Heart right ventricle (tissue), 16 donors: Measurements from ENCODE around the gene WNT7A. TPM values are rescaled to one million over a fixed set of nuclear protein-coding genes. Genes with fewer than 3 reads are reported as not detected.

Experiments used
- ATAC-seq, 8 donors: fragments of 200-7000 bp; cut with Tn5 transposase; one replicate each; pipeline ENCODE4 v1.9.1; 2020; ENCODE audit warnings: mild to moderate bottlenecking in 8 of 8, moderate library complexity in 8 of 8, moderate number of reproducible peaks in 1 of 8
- DNase-seq, 2 donors: peaks; one replicate each; pipeline ENCODE4 v3.0.0-alpha.2; 2020
- H3K27ac ChIP-seq, 10 donors: fragments of 200-600 bp; sonication (generic) in 2 of 10; one replicate each; pipeline versions ENCODE4 v1.5.0 to v1.8.0; 2020 to 2022; ENCODE audit warnings: mild to moderate bottlenecking in 3 of 10
- H3K27me3 ChIP-seq, 7 donors: fragments of 200-600 bp; one replicate each; pipeline ENCODE4 v1.8.0; 2021 to 2022; ENCODE audit warnings: mild to moderate bottlenecking in 2 of 7
- H3K36me3 ChIP-seq, 9 donors: fragments of 200-600 bp; sonication (generic) in 1 of 9; one replicate each; pipeline versions ENCODE4 v1.5.0 to v1.8.0; 2020 to 2022; ENCODE audit warnings: mild to moderate bottlenecking in 2 of 9
- H3K4me1 ChIP-seq, 9 donors: fragments of 200-600 bp; sonication (generic) in 1 of 9; one replicate each; pipeline versions ENCODE4 v1.5.0 to v1.8.0; 2020 to 2022; ENCODE audit warnings: mild to moderate bottlenecking in 4 of 9
- H3K4me3 ChIP-seq, 10 donors: fragments of 200-600 bp; sonication (generic) in 2 of 10; one replicate each; pipeline versions ENCODE4 v1.5.0 to v1.8.0; 2020 to 2022; ENCODE audit warnings: mild to moderate bottlenecking in 7 of 10, moderate library complexity in 2 of 10
- H3K9me3 ChIP-seq, 11 donors: fragments of 200-600 bp in 10 of 11; sonication (generic) in 2 of 11; one replicate each; pipeline versions ENCODE4 v1.5.0 to v1.8.0; 2013 to 2022; ENCODE audit warnings: mild to moderate bottlenecking in 2 of 11, control low read depth in 1 of 11, moderate library complexity in 1 of 11
- WGBS, 2 donors: extraction: QIAGEN DNeasy Blood & Tissue Kit; methylation state at CpG; one replicate each; pipeline ENCODE4 v1.1.7; 2013; ENCODE audit warnings: inconsistent platforms in 1 of 2; 5-methylcytosine and 5-hydroxymethylcytosine counted together
- intact Hi-C, 10 donors: fragments of 100-400 bp; cut with DNase I; formaldehyde crosslinking; loops; one replicate each; pipeline versions ENCODE4 v1.11.1 to v1.14.2; 2022
- polyA plus RNA-seq, 2 donors: library from polyadenylated mRNA; stranded (reverse); fragments of 200-250 nt; gene quantifications; one replicate each; pipeline ENCODE4 v1.2.3, GENCODE V29; 2013
- total RNA-seq, 10 donors: library from RNA; stranded (reverse); fragmentation: NEBNext Ultra II Directional in 3 of 10; extraction: Animal tissue kit (Norgen Biotek cat#: 25700) in 3 of 10; gene quantifications; one replicate each; pipeline versions ENCODE4 v1.2.1 to v1.2.4, GENCODE V29; 2021 to 2023
- TF ChIP-seq, protein P1 (sequence below), 9 donors: fragments of 200-600 bp; sonication (generic) in 2 of 9; IDR thresholded peaks; one replicate each; pipeline versions ENCODE4 v1.5.0 to v1.8.0; 2021 to 2022; ENCODE audit warnings: antibody characterized with exemption in 9 of 9, mild to moderate bottlenecking in 5 of 9, moderate library complexity in 1 of 9
- donor health status: Arrhythmogenic right ventricular cardiomyopathy.
- donor health status: ischemic (EF 13 %, LVEDD 7.1; RV severe dilation, severe dysfunction).
- donor health status: healthy with polysubstance abuse.
- donor health status: DM: no; HTN: yes; CAD: no.
- donor health status: DM: no; HTN: no; CAD: no.
- donor health status: ischemic (EF 25% LVEDD 6.9; RV normal size, moderate dysfunction).
- donor health status: ischemic (EF 25% LVEDD 5.7; RV mildly dilated, moderate dysfunction).
- donor health status: healthy.
- donor health status: DM: yes; HTN: yes; CAD: no.
- donor health status: Ischemic cardiomyopathy.
- donor health status: ischemic (EF 35%, LVEDD 5.7; RV mildly dilated, moderate dysfunction).
- donor health status: nonischemic (EF 11% LVEDD 7.7; RV severe dilation, severe dysfunction).
- donor health status: DM: yes; HTN: yes; CAD: no.
- donor health status: PGD.
- donor health status: ischemic (EF 29% LVEDD 5.4; RV normal size, mild dysfunction).
- donor health status: nonischemic (EF 23%, LVEDD 6.1; RV moderate dilation, normal function).

The WNT7A gene
- total and polyA plus RNA-seq, 12 donors = not detected

DNA sequence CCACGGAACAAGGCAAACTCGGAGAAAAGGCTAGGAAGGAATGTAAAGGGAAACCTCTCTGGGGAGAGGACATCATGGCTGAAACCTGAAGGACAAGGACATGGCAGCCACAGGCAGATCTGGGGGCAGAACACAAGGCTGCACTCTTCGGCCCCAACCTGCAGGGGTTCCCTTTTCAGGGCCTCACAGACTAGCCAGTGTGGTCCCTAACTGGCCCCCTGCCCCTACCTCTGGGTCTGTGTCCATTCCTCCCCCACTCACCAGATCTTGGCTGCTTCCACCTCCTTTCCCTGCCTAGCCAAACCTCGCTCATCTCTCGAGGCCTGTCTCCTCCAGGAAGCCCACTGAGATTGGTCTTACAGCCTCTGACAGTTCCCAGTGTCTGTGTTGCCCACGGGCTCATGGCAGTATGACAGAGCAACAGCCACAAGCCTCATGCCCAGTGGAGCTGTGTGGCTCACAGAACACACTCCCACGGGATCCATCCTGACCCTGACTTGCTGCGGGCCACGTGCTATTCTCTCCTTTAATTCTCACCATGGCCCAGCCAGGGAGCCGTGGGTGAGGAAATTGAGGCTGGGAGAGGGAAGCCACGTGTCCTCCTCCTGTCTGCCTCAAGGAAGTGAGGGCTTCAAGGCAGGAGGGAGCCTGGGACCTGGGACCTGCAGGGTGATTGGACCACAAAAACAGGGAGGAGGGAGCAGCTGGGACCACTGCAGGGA, 26.5 kb downstream of the WNT7A start:
- 66 to 72% methylated on average over 11 of the region's 11 CpGs for WGBS, 2 donors
- ATAC-seq (no peak), DNase-seq (no peak)
- no peak overlapping the region for H3K27ac ChIP-seq
- H3K9me3 ChIP-seq = no peaks in the 10 kb centered on the region
- TF ChIP-seq, protein P1, sequence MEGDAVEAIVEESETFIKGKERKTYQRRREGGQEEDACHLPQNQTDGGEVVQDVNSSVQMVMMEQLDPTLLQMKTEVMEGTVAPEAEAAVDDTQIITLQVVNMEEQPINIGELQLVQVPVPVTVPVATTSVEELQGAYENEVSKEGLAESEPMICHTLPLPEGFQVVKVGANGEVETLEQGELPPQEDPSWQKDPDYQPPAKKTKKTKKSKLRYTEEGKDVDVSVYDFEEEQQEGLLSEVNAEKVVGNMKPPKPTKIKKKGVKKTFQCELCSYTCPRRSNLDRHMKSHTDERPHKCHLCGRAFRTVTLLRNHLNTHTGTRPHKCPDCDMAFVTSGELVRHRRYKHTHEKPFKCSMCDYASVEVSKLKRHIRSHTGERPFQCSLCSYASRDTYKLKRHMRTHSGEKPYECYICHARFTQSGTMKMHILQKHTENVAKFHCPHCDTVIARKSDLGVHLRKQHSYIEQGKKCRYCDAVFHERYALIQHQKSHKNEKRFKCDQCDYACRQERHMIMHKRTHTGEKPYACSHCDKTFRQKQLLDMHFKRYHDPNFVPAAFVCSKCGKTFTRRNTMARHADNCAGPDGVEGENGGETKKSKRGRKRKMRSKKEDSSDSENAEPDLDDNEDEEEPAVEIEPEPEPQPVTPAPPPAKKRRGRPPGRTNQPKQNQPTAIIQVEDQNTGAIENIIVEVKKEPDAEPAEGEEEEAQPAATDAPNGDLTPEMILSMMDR (IDR thresholded peaks at IDR 0.05) = no peak
- H3K4me3 ChIP-seq = no peak overlapping the region
- peaks cover 0 to 67% (median 41%) of the 10 kb centered on the region in 7 donors for H3K27me3 ChIP-seq
- no peaks in the 10 kb centered on the region for H3K36me3 ChIP-seq
- no peaks in the 10 kb centered on the region for H3K4me1 ChIP-seq
- intact Hi-C loops = no loop called here

DNA sequence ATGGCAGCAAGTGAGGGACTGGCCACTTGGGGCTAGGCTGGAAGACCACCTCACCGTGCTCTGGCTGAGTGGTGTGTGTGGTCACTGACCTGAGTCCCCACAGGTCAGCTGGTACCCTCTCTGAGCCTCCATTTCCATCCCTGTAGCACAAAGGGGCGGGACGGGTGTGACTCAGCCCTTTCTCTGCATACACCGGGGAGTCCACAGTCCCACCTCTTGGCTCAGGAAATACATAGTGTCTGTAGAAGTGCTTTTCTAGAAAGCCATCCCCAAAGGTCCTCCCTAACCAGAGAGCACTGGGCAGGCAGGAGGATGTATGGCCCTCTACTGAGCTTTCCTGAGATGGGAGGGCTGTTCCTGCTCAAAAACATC, 27.2 kb downstream of the WNT7A start:
- intact Hi-C loops = no loop called here
- WGBS, 2 donors = 60 to 75% methylated on average over 4 of the region's 4 CpGs
- no peak for DNase-seq
- no peaks in the 10 kb centered on the region for H3K36me3 ChIP-seq
- H3K9me3 ChIP-seq = no peaks in the 10 kb centered on the region
- H3K4me1 ChIP-seq = no peaks in the 10 kb centered on the region
- peaks cover 0 to 60% (median 34%) of the 10 kb centered on the region in 7 donors for H3K27me3 ChIP-seq
- H3K4me3 ChIP-seq = no peak overlapping the region
- ATAC-seq = no peak
- no peak overlapping the region for H3K27ac ChIP-seq
- TF ChIP-seq, protein P1 (IDR thresholded peaks at IDR 0.05) = no peak

DNA sequence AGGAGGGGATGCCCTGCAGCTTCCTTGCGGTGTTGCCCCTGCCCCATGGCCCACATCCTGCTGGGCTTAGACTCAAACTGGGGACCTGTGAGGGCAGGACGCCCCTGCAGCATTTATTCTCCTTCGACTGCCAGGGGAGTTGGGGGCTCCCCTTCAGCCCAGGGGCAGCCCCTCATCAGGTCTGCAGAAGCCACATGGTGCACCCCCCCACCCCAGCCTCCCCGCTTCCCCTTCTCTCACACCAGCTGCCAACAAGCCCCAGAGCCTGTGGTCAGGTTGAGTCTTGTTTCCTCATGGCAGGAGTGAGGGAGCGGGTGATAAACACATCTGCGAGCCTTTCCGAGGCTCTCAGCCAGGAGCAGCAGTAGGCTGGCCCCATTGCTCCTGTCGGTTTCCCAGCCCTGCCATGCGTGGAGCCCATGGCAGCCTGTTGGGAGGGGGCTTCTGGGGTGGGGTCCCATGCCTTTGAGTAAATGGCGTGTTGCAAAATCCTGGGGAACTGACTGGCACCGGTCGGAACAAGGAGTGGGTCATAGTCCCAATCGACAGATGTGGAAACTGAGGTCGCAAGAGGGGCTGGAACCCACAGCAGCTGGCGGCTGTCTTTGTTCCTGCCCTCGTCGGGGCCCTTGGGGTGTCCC, 27.8 kb downstream of the WNT7A start:
- no peaks in the 10 kb centered on the region for H3K36me3 ChIP-seq
- intact Hi-C loops = no loop called here
- 78 to 84% methylated on average over 17 of the region's 17 CpGs for WGBS, 2 donors
- TF ChIP-seq, protein P1 (IDR thresholded peaks at IDR 0.05) = no peak
- H3K9me3 ChIP-seq = no peaks in the 10 kb centered on the region
- no peaks in the 10 kb centered on the region for H3K4me1 ChIP-seq
- DNase-seq (no peak), ATAC-seq (no peak)
- H3K27me3 ChIP-seq = peaks cover 0 to 59% (median 39%) of the 10 kb centered on the region in 7 donors
- no peak overlapping the region for H3K4me3 ChIP-seq
- H3K27ac ChIP-seq = no peak overlapping the region

DNA sequence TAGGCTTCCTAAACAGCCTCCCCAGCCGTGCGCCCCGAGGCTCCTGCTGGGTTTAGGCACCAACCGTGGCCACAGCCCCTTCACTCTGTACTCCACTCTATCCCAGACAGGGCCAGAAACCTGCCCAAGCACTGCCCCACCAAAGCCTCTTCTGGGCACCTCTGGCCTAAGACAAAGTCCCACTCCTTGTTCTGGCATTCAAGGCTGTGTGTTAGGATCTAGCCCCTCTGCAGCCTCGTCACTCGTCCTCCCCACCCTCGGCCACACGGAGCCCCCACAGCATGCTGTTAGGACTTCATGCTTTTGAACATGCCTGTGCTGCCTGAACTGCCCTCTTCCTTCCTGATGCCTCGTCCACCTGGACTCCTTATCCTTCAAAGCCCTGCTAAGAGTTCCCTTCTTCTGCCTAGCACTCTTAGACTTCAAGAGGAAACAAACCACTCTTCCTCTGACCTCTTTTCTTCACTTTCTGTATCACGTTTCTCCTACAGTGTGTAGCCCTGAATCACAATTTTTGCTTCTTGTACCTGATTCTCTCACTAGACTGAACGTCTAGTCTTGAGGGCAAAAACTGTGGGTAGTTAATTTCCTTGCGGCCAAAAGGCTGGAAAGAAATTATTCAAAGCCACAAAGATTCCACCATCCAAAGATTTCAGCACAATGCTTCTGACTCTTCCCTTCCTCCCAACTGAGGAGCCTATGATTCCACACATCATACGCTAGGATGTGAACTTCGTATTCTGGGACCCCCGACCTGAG, 28.6 kb downstream of the WNT7A start:
- no peak overlapping the region for H3K27ac ChIP-seq
- H3K4me1 ChIP-seq = no peaks in the 10 kb centered on the region
- DNase-seq = no peak
- no peaks in the 10 kb centered on the region for H3K36me3 ChIP-seq
- WGBS, 2 donors = 73 to 81% methylated on average over 15 of the region's 15 CpGs
- H3K9me3 ChIP-seq = no peaks in the 10 kb centered on the region
- H3K4me3 ChIP-seq = no peak overlapping the region
- no peak for ATAC-seq
- H3K27me3 ChIP-seq = peaks cover 0 to 60% (median 42%) of the 10 kb centered on the region in 7 donors
- intact Hi-C loops = no loop called here
- TF ChIP-seq, protein P1 (IDR thresholded peaks at IDR 0.05) = no peak
